CD14-positive monocyte (primary cell): ENCODE results near the gene CACNA1S. TPM values are rescaled to one million over a fixed set of nuclear protein-coding genes. Genes with fewer than 3 reads are reported as not detected.

ENCODE experiments used
- DNase-seq, 3 donors: peaks; one replicate each; pipeline ENCODE4 v3.0.0-alpha.2; 2011 to 2022
- H2AFZ ChIP-seq: 2 replicates; pipeline ENCODE4 v1.6.0; 2012; ENCODE audit warnings: mild to moderate bottlenecking, low read depth, low read length, inconsistent platforms; ENCODE audit not compliant: insufficient read depth, poor library complexity, severe bottlenecking
- H3K27ac ChIP-seq, 2 donors: 1 replicate in 1 of 2; 2 replicates in 1 of 2; pipeline ENCODE4 v1.5.1; 2012 to 2013; ENCODE audit warnings: low read length in 2 of 2, control low read depth in 1 of 2, inconsistent platforms in 1 of 2, low read depth in 1 of 2, mild to moderate bottlenecking in 1 of 2
- H3K27me3 ChIP-seq, 2 donors: one replicate each; pipeline versions ENCODE4 v1.6.0 to v1.6.1; 2011 to 2013; ENCODE audit warnings: low read length in 2 of 2; ENCODE audit not compliant: control insufficient read depth in 2 of 2, insufficient read depth in 2 of 2
- H3K36me3 ChIP-seq, 2 donors: replicated peaks in 1 of 2; 1 replicate in 1 of 2; 2 replicates in 1 of 2; pipeline versions ENCODE4 v1.5.1 to v1.6.1; 2012 to 2013; ENCODE audit warnings: low read length in 2 of 2, control low read depth in 1 of 2, inconsistent platforms in 1 of 2, mild to moderate bottlenecking in 1 of 2; ENCODE audit not compliant: insufficient read depth in 2 of 2, control insufficient read depth in 1 of 2
- H3K4me1 ChIP-seq, 2 donors: 1 replicate in 1 of 2; 2 replicates in 1 of 2; pipeline versions ENCODE4 v1.5.1 to v1.6.1; 2012 to 2013; ENCODE audit warnings: low read length in 2 of 2, control low read depth in 1 of 2, inconsistent platforms in 1 of 2, mild to moderate bottlenecking in 1 of 2, moderate library complexity in 1 of 2; ENCODE audit not compliant: insufficient read depth in 2 of 2, control insufficient read depth in 1 of 2
- H3K4me2 ChIP-seq: replicated peaks from 2 replicates; pipeline ENCODE3; 2012; ENCODE audit warnings: low read length, moderate library complexity, mild to moderate bottlenecking; ENCODE audit not compliant: poor library complexity, severe bottlenecking; ENCODE audit errors: extremely low read depth
- H3K4me3 ChIP-seq, 3 experiments: fragments of 200-600 bp in 1 of 3; sonication (generic) in 1 of 3; replicated peaks in 1 of 3; 1 replicate in 2 of 3; 2 replicates in 1 of 3; pipeline ENCODE4 v1.5.1; 2011 to 2013; ENCODE audit warnings: low read length in 3 of 3, mild to moderate bottlenecking in 3 of 3, control low read depth in 2 of 3, low read depth in 2 of 3, inconsistent platforms in 1 of 3, moderate library complexity in 1 of 3
- H3K79me2 ChIP-seq: 2 replicates; pipeline ENCODE4 v1.6.0; 2012; ENCODE audit warnings: mild to moderate bottlenecking, control low read depth, inconsistent platforms, low read length, moderate library complexity; ENCODE audit not compliant: insufficient read depth
- H3K9ac ChIP-seq: 2 replicates; pipeline ENCODE4 v1.6.0; 2017; ENCODE audit warnings: low read length, mild to moderate bottlenecking; ENCODE audit not compliant: insufficient read depth, poor library complexity, severe bottlenecking
- H3K9me3 ChIP-seq, 2 donors: replicated peaks in 1 of 2; 1 replicate in 1 of 2; 2 replicates in 1 of 2; pipeline versions ENCODE4 v1.5.1 to v1.6.1; 2012 to 2013; ENCODE audit warnings: low read length in 2 of 2, control low read depth in 1 of 2; ENCODE audit not compliant: control insufficient read depth in 1 of 2, insufficient read depth in 1 of 2
- H4K20me1 ChIP-seq: 2 replicates; pipeline ENCODE4 v1.6.0; 2012; ENCODE audit warnings: mild to moderate bottlenecking, low read length, control low read depth, moderate library complexity; ENCODE audit not compliant: insufficient read depth
- H3K27ac Mint-ChIP-seq, 7 donors: one replicate each; pipeline ENCODE4 v1.8.0; 2020; ENCODE audit warnings: mild to moderate bottlenecking in 7 of 7, mixed read lengths in 7 of 7, moderate library complexity in 6 of 7, inconsistent platforms in 2 of 7
- H3K27me3 Mint-ChIP-seq, 3 donors: one replicate each; pipeline ENCODE4 v1.8.0; 2021 to 2022; ENCODE audit warnings: low read depth in 3 of 3, mild to moderate bottlenecking in 3 of 3, mixed read lengths in 3 of 3, moderate library complexity in 3 of 3, inconsistent platforms in 1 of 3
- H3K36me3 Mint-ChIP-seq, 2 donors: one replicate each; pipeline ENCODE4 v1.8.0; 2020; ENCODE audit warnings: mixed read lengths in 2 of 2, inconsistent platforms in 1 of 2, mild to moderate bottlenecking in 1 of 2
- H3K4me1 Mint-ChIP-seq: one replicate; pipeline ENCODE4 v1.8.0; 2020; ENCODE audit warnings: mild to moderate bottlenecking, mixed read lengths
- H3K4me3 Mint-ChIP-seq, 2 donors: one replicate each; pipeline ENCODE4 v1.8.0; 2020; ENCODE audit warnings: mild to moderate bottlenecking in 2 of 2, mixed read lengths in 2 of 2, moderate library complexity in 1 of 2
- H3K9me3 Mint-ChIP-seq, 7 donors: one replicate each; pipeline ENCODE4 v1.8.0; 2020 to 2022; ENCODE audit warnings: mixed read lengths in 7 of 7, mild to moderate bottlenecking in 6 of 7, moderate library complexity in 6 of 7, inconsistent platforms in 2 of 7
- WGBS: methylation state at CpG from one replicate; pipeline ENCODE4 v1.1.5; 2013; ENCODE audit warnings: missing lambda C conversion rate; ENCODE audit not compliant: insufficient coverage; 5-methylcytosine and 5-hydroxymethylcytosine counted together
- intact Hi-C, 2 donors: fragments of 100-400 bp; cut with micrococcal nuclease; formaldehyde crosslinking; loops; one replicate each; pipeline versions ENCODE4 v1.15.0 to v1.15.1; 2023
- polyA plus RNA-seq, 3 donors: library from polyadenylated mRNA; depleted of rRNA in 1 of 3; unstranded in 2 of 3; stranded (reverse) in 1 of 3; fragments of 300-500 nt in 2 of 3; fragments of >200 nt in 1 of 3; fragmentation: Illumina TruSeq in 2 of 3; gene quantifications; 1 replicate in 2 of 3; 2 replicates in 1 of 3; pipeline ENCODE4 v1.2.3, GENCODE V29; 2012 to 2021
- TF ChIP-seq, protein P1 (sequence below): fragments of 200-600 bp; IDR thresholded peaks from one replicate; pipeline ENCODE4 v1.8.0; 2022; ENCODE audit warnings: antibody characterized with exemption, mild to moderate bottlenecking

CACNA1S gene
- polyA plus RNA-seq, 3 donors: not detected

DNA sequence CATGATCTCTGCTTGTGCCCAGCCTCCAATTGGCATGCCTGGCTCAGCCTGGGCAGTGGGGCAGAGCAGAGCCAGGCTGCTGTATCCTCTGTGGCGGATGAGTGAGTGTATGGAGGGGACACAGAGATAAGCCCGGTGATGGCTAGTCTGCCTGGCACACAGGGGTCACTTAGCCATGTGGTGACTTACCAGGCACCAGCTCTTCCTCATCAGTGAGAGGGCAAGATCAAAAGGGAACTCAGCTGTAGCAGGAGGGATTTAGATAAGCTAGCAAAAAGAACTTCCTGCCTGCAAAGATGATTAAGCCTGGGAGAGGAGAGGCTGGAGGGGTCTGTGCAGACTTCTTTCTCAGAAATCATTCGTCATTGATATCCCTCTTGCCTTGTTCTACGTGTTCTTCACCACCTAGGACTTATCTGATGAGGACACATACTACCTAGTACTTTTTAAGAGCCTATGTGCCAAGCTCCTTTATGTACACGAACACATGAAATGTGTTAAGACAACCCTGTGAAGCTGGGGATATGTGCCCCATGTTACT is 96.6 kb downstream of the CACNA1S start:
- H3K4me2 ChIP-seq: peak overlapping the region; percentile 38
- intact Hi-C loops: no loop called here
- DNase-seq: peak; percentile 43 to 67 (median 58)

GRCh38 chr1:201014816-201015200 is 97.4 kb downstream of the CACNA1S start:
- no peak overlapping the region for H2AFZ ChIP-seq
- Mint-ChIP-seq H3K36me3 (peaks cover 8 to 11% of the 10 kb centered on the region in 2 donors), H3K27ac (peak overlapping the region in 1 of 7 donors; percentile 25), H3K4me1 (peaks cover 76% of the 10 kb centered on the region), H3K4me3 (no peak overlapping the region), H3K9me3 (peaks cover 0 to 2% (median 0%) of the 10 kb centered on the region in 7 donors), H3K27me3 (peaks cover 1 to 15% (median 3%) of the 10 kb centered on the region in 3 donors)
- H3K27ac ChIP-seq: no peak overlapping the region
- H3K79me2 ChIP-seq: peaks cover 78% of the 10 kb centered on the region
- H3K4me1 ChIP-seq: peaks cover 76 to 77% of the 10 kb centered on the region in 2 donors
- no peaks in the 10 kb centered on the region for H3K27me3 ChIP-seq
- H3K36me3 ChIP-seq: peaks cover 0 to 14% of the 10 kb centered on the region in 2 donors
- no CpG with 5 or more reads among the region's 3 CpGs for WGBS
- H3K4me2 ChIP-seq: no peak overlapping the region
- intact Hi-C loops: no loop called here
- peak in 2 of 3 donors; percentile 33 for DNase-seq
- peaks cover 98% of the 10 kb centered on the region for H4K20me1 ChIP-seq
- TF ChIP-seq, protein P1, sequence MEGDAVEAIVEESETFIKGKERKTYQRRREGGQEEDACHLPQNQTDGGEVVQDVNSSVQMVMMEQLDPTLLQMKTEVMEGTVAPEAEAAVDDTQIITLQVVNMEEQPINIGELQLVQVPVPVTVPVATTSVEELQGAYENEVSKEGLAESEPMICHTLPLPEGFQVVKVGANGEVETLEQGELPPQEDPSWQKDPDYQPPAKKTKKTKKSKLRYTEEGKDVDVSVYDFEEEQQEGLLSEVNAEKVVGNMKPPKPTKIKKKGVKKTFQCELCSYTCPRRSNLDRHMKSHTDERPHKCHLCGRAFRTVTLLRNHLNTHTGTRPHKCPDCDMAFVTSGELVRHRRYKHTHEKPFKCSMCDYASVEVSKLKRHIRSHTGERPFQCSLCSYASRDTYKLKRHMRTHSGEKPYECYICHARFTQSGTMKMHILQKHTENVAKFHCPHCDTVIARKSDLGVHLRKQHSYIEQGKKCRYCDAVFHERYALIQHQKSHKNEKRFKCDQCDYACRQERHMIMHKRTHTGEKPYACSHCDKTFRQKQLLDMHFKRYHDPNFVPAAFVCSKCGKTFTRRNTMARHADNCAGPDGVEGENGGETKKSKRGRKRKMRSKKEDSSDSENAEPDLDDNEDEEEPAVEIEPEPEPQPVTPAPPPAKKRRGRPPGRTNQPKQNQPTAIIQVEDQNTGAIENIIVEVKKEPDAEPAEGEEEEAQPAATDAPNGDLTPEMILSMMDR: no peak
- H3K9ac ChIP-seq: no peak overlapping the region
- no peaks in the 10 kb centered on the region for H3K9me3 ChIP-seq
- no peak overlapping the region for H3K4me3 ChIP-seq

More for the DNA sequence above, 96.6 kb downstream of the CACNA1S start:
- peaks cover 1 to 15% (median 3%) of the 10 kb centered on the region in 3 donors for H3K27me3 Mint-ChIP-seq
- H3K36me3 Mint-ChIP-seq: peaks cover 8 to 11% of the 10 kb centered on the region in 2 donors
- H3K27me3 ChIP-seq: no peaks in the 10 kb centered on the region
- H3K4me3 ChIP-seq: peak overlapping the region in 1 of 3 experiments; percentile 19
- peaks cover 82% of the 10 kb centered on the region for H3K4me1 Mint-ChIP-seq
- H3K4me3 Mint-ChIP-seq: no peak overlapping the region
- WGBS: 86% methylated on average over 1 of the region's 5 CpGs
- peaks cover 70% of the 10 kb centered on the region for H3K79me2 ChIP-seq
- peaks cover 0 to 2% (median 0%) of the 10 kb centered on the region in 7 donors for H3K9me3 Mint-ChIP-seq
- H3K27ac ChIP-seq: no peak overlapping the region
- TF ChIP-seq, protein P1: no peak
- H3K9me3 ChIP-seq: no peaks in the 10 kb centered on the region
- H3K4me1 ChIP-seq: peaks cover 85% of the 10 kb centered on the region in 2 donors
- H4K20me1 ChIP-seq: peaks cover 95% of the 10 kb centered on the region
- no peak overlapping the region for H3K9ac ChIP-seq
- H3K36me3 ChIP-seq: peaks cover 0 to 13% of the 10 kb centered on the region in 2 donors
- H2AFZ ChIP-seq: no peak overlapping the region
- peak overlapping the region in 3 of 7 donors; percentile 22 to 58 (median 42) for H3K27ac Mint-ChIP-seq
